Kidney (tissue), 14 donors: ENCODE data around the gene NCKAP5. TPM values are rescaled to one million over a fixed set of nuclear protein-coding genes. Genes with fewer than 3 reads are reported as not detected.
A peak's percentile ranks its signal among the peaks of the same experiment; 100 is the strongest.

Source experiments
- DNase-seq, 5 donors: peaks; one replicate each; pipeline ENCODE4 v3.0.0-alpha.2; 2013 to 2020
- FAIRE-seq: peaks from 2 replicates; lab custom pipeline; 2012; peaks lifted over from hg19 to GRCh38; lab: Jason Lieb, UNC
- H3K27ac ChIP-seq, 2 donors: one replicate each; pipeline ENCODE4 v1.7.0; 2013; ENCODE audit warnings: low read depth in 2 of 2, low read length in 2 of 2, inconsistent platforms in 1 of 2
- H3K27me3 ChIP-seq: one replicate; pipeline ENCODE4 v1.7.1; 2013; ENCODE audit warnings: low read length, inconsistent platforms; ENCODE audit not compliant: control insufficient read depth, insufficient read depth
- H3K36me3 ChIP-seq, 3 donors: one replicate each; pipeline versions ENCODE4 v1.7.0 to v1.7.1; 2013; ENCODE audit warnings: low read length in 3 of 3, control low read depth in 1 of 3, inconsistent platforms in 1 of 3; ENCODE audit not compliant: insufficient read depth in 3 of 3, control insufficient read depth in 2 of 3
- H3K4me1 ChIP-seq, 3 donors: one replicate each; pipeline versions ENCODE4 v1.7.0 to v1.7.1; 2013; ENCODE audit warnings: low read length in 3 of 3, inconsistent platforms in 1 of 3, low read depth in 1 of 3; ENCODE audit not compliant: control insufficient read depth in 2 of 3, insufficient read depth in 2 of 3
- H3K4me3 ChIP-seq, 3 donors: one replicate each; pipeline versions ENCODE4 v1.7.0 to v1.8.1; 2013; ENCODE audit warnings: low read length in 3 of 3, control low read depth in 1 of 3, inconsistent platforms in 1 of 3
- H3K9ac ChIP-seq, 3 donors: one replicate each; pipeline versions ENCODE4 v1.7.0 to v1.7.1; 2013; ENCODE audit warnings: low read length in 3 of 3, control low read depth in 1 of 3, inconsistent platforms in 1 of 3
- H3K9me3 ChIP-seq, 3 donors: one replicate each; pipeline versions ENCODE4 v1.7.0 to v1.7.1; 2013; ENCODE audit warnings: low read length in 3 of 3, control low read depth in 1 of 3, inconsistent platforms in 1 of 3; ENCODE audit not compliant: control insufficient read depth in 2 of 3, insufficient read depth in 1 of 3
- CTCF ChIP-seq: IDR thresholded peaks from 3 replicates; pipeline ENCODE4 v1.5.1; 2012; ENCODE audit warnings: mild to moderate bottlenecking, moderate library complexity, borderline replicate concordance; ENCODE audit not compliant: insufficient read depth; ENCODE audit errors: extremely low read depth
- intact Hi-C: fragments of 100-400 bp; cut with DNase I; formaldehyde crosslinking; loops from one replicate; pipeline ENCODE4 v1.11.1; 2022
- polyA plus RNA-seq: library from polyadenylated mRNA; stranded (reverse); fragments of 350-450 nt; fragmentation: Illumina TruSeq; extraction: RNeasy Lipid Tissue Mini Kit (QIAGEN cat#74804); gene quantifications from one replicate; pipeline ENCODE4 v1.2.3, GENCODE V29; 2014; ENCODE audit warnings: low read depth, low replicate concordance; ENCODE audit not compliant: insufficient read depth
- total RNA-seq: library from RNA; stranded (reverse); fragmentation: NEBNext Ultra II Directional; extraction: Animal tissue kit (Norgen Biotek cat#: 25700); gene quantifications from one replicate; pipeline ENCODE4 v1.2.1, GENCODE V29; 2021
- donor health status: control.
- donor health status: control.
- donor health status: control.
- donor health status: control.
- donor health status: control.
- donor health status: DM: yes; HTN: yes; CAD: no.
- donor health status: Normal renal cell carcinoma (clear cell type).

The NCKAP5 gene
- total and polyA plus RNA-seq, 2 donors from 2014 or later, result 1.8 to 2.9 TPM

GRCh38 chr2:132632000-132632649 is 936.1 kb downstream of the NCKAP5 start:
- no peaks in the 10 kb centered on the region for H3K36me3 ChIP-seq
- DNase-seq (peak in 1 of 5 donors; percentile 31), FAIRE-seq (no peak)
- intact Hi-C loops, result no loop called here
- no peaks in the 10 kb centered on the region for H3K27me3 ChIP-seq
- H3K4me3 ChIP-seq, result no peak overlapping the region
- H3K4me1 ChIP-seq, result peaks cover 0 to 23% (median 17%) of the 10 kb centered on the region in 3 donors
- H3K9me3 ChIP-seq, result no peaks in the 10 kb centered on the region
- peak overlapping the region; percentile 18 to 26 for H3K27ac ChIP-seq
- H3K9ac ChIP-seq, result no peak overlapping the region
- TF ChIP-seq CTCF, result no peak

DNA sequence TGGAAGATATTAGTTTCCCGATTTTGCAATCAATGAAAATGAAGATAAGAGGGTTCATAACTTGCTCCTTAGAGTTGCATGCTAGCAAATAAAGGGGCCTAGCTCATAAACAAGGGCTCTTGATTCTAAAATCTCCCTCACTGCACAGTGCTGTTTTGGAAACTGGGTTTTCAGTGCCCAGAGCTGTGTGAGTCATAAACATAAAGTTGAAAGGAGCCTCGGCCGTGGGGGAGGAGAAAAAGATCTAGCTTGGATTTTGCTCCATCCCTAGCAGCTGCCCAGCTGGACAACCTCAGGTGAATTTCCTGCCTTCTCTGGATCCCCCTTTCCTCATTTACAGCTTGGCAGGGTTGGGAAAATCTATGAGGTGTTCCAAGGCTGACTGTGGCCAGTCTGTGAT is 940.7 kb downstream of the NCKAP5 start:
- no peak for TF ChIP-seq CTCF
- no peak for FAIRE-seq
- H3K4me1 ChIP-seq, result peaks cover 0 to 10% (median 4%) of the 10 kb centered on the region in 3 donors
- no peak for DNase-seq
- no peaks in the 10 kb centered on the region for H3K27me3 ChIP-seq
- H3K27ac ChIP-seq, result no peak overlapping the region
- intact Hi-C loops, result no loop called here
- no peaks in the 10 kb centered on the region for H3K36me3 ChIP-seq
- H3K4me3 ChIP-seq, result no peak overlapping the region
- H3K9me3 ChIP-seq, result no peaks in the 10 kb centered on the region
- H3K9ac ChIP-seq, result no peak overlapping the region

- Histone ChIP-seq H3K27me3 (no peaks in the 10 kb centered on the region), H3K36me3 (no peaks in the 10 kb centered on the region), H3K9me3 (no peaks in the 10 kb centered on the region), H3K4me1 (peaks cover 0 to 1% (median 0%) of the 10 kb centered on the region in 3 donors), H3K27ac (no peak overlapping the region), H3K9ac (no peak overlapping the region), H3K4me3 (no peak overlapping the region)
- no peak for DNase-seq
- TF ChIP-seq CTCF, result no peak
- intact Hi-C loops, result no loop called here
- FAIRE-seq, result no peak
These were observed 945.0 kb downstream of the NCKAP5 start for GRCh38 chr2:132623096-132623839.
